HEK293 (cell line): ENCODE results near the gene CCDC195.
"Not testable (repeated sequence)": the region's sequence is repeated elsewhere in the genome, so short reads cannot be mapped to it uniquely, and the experiment has no call there.

ENCODE experiments used
- CTCF ChIP-seq: fragments of 450-650 bp; formaldehyde crosslinking; IDR thresholded peaks from 2 replicates; pipeline ENCODE4 v1.5.1; 2016; ENCODE audit warnings: missing biosample characterization, missing genetic modification characterization
- KLF1 ChIP-seq: fragments of 450-650 bp; formaldehyde crosslinking; IDR thresholded peaks from 2 replicates; pipeline ENCODE4 v1.5.1; 2016; ENCODE audit warnings: missing biosample characterization, missing genetic modification characterization
- KLF16 ChIP-seq: fragments of 450-650 bp; formaldehyde crosslinking; IDR thresholded peaks from 2 replicates; pipeline ENCODE4 v1.5.1; 2017; ENCODE audit warnings: missing biosample characterization, missing genetic modification characterization
- SALL2 ChIP-seq: fragments of 450-650 bp; formaldehyde crosslinking; IDR thresholded peaks from 2 replicates; pipeline ENCODE4 v1.5.0; 2017; ENCODE audit warnings: missing biosample characterization, mild to moderate bottlenecking, missing genetic modification characterization, borderline replicate concordance
- ZBTB10 ChIP-seq: fragments of 450-650 bp; formaldehyde crosslinking; IDR thresholded peaks from 2 replicates; pipeline ENCODE4 v1.5.1; 2016; ENCODE audit warnings: missing biosample characterization, missing genetic modification characterization
- ZNF350 ChIP-seq: fragments of 450-650 bp; formaldehyde crosslinking; IDR thresholded peaks from 2 replicates; pipeline ENCODE4 v1.5.0; 2017; ENCODE audit warnings: missing biosample characterization, mild to moderate bottlenecking, missing genetic modification characterization
- ZNF529 ChIP-seq: fragments of 450-650 bp; formaldehyde crosslinking; IDR thresholded peaks from 2 replicates; pipeline ENCODE4 v1.5.1; 2017; ENCODE audit warnings: missing genetic modification characterization, missing biosample characterization; ENCODE audit not compliant: insufficient replicate concordance
- ZNF549 ChIP-seq: fragments of 450-650 bp; IDR thresholded peaks from 2 replicates; pipeline ENCODE4 v1.5.1; 2018; ENCODE audit warnings: missing biosample characterization, missing genetic modification characterization, mild to moderate bottlenecking, inconsistent platforms, moderate library complexity
- ZNF561 ChIP-seq: fragments of 450-650 bp; IDR thresholded peaks from 2 replicates; pipeline ENCODE4 v1.5.1; 2018; ENCODE audit warnings: missing biosample characterization, missing genetic modification characterization, borderline replicate concordance
- ZNF707 ChIP-seq: fragments of 450-650 bp; formaldehyde crosslinking; IDR thresholded peaks from 2 replicates; pipeline ENCODE4 v1.5.1; 2016; ENCODE audit warnings: missing biosample characterization, missing genetic modification characterization

DNA sequence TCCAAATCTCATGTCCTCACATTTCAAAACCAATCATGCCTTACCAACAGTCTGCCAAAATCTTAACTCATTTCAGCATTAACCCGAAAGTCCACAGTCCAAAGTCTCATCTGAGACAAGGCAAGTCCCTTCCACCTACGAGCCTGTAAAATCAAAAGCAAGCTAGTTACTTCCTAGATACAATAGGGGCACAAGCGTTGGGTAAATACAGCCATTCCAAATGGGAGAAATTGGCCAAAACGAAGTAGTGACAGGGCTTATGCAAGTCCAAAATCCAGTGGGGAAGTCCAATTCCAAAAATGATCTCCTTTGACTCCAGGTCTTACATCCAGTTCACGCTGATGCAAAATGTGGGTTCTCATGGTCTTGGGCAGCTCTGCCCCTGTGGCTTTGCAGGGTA lies 54.5 kb downstream of the CCDC195 start:
- not testable (repeated sequence) for TF ChIP-seq CTCF (tag by site-specific recombination); ZNF561 (tag by site-specific recombination); ZNF549 (tag by site-specific recombination); ZNF529 (tag by site-specific recombination); ZNF707 (tag by site-specific recombination); ZNF350; SALL2 (tag by site-specific recombination); KLF1 (tag by site-specific recombination); ZBTB10 (tag by site-specific recombination); KLF16 (tag by site-specific recombination)
